ENCODE measurements around the gene KRTAP19-8.

DNA sequence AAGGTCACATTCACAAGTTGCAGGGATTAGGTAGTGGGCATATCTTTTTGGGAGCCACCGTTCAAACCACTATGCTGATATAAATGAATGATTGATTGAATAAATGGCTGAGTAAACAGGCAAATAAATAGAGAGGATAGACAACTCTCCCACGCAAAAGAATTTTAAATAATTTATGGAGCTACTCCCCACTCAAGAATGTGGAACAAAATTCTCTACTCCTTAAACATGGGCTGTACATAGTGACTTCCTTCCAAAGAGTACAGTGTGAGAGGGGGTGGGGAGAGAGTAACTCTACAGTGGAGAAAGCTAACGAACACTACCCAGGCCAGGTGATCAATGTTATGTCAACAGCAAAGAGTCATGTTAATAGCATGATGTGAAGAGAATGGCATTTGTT is 40.7 kb downstream of the KRTAP19-8 start:
- TF ChIP-seq, protein P1, sequence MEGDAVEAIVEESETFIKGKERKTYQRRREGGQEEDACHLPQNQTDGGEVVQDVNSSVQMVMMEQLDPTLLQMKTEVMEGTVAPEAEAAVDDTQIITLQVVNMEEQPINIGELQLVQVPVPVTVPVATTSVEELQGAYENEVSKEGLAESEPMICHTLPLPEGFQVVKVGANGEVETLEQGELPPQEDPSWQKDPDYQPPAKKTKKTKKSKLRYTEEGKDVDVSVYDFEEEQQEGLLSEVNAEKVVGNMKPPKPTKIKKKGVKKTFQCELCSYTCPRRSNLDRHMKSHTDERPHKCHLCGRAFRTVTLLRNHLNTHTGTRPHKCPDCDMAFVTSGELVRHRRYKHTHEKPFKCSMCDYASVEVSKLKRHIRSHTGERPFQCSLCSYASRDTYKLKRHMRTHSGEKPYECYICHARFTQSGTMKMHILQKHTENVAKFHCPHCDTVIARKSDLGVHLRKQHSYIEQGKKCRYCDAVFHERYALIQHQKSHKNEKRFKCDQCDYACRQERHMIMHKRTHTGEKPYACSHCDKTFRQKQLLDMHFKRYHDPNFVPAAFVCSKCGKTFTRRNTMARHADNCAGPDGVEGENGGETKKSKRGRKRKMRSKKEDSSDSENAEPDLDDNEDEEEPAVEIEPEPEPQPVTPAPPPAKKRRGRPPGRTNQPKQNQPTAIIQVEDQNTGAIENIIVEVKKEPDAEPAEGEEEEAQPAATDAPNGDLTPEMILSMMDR (IDR thresholded peaks at IDR 0.05; ENCODE audit: low read depth, low read length, missing input control), result no peak
- TF ChIP-seq, protein P2, sequence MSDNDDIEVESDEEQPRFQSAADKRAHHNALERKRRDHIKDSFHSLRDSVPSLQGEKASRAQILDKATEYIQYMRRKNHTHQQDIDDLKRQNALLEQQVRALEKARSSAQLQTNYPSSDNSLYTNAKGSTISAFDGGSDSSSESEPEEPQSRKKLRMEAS (IDR thresholded peaks at IDR 0.05), result no peak
